HG03432 (cell line): ENCODE data around the gene CBX2.

Source experiments
- ATAC-seq: cut with Tn5 transposase; IDR thresholded peaks from one replicate; pipeline ENCODE4 v1.9.1; 2021; ENCODE audit warnings: mild to moderate bottlenecking, moderate library complexity; ENCODE audit not compliant: unreplicated experiment

The CBX2 gene

DNA sequence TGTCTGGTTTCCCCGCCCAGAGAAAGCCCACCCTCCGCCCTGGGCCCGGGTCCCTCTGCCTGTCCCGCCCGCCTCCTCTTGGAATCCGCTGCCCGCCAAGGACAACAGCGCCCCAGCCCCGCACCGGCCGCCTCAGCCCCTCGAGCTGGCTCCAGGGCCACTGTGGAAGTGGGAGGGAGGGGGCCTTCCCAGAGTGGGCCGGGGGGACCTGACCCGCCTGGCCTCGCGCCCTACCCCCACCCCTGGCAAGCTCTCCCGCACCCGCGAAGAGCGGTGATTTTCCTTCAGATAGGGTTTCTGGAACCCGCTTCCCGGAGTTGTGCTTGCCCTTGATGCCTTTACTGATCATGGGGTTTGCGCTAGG is 21.2 kb downstream of the CBX2 start:
- no peak for ATAC-seq

DNA sequence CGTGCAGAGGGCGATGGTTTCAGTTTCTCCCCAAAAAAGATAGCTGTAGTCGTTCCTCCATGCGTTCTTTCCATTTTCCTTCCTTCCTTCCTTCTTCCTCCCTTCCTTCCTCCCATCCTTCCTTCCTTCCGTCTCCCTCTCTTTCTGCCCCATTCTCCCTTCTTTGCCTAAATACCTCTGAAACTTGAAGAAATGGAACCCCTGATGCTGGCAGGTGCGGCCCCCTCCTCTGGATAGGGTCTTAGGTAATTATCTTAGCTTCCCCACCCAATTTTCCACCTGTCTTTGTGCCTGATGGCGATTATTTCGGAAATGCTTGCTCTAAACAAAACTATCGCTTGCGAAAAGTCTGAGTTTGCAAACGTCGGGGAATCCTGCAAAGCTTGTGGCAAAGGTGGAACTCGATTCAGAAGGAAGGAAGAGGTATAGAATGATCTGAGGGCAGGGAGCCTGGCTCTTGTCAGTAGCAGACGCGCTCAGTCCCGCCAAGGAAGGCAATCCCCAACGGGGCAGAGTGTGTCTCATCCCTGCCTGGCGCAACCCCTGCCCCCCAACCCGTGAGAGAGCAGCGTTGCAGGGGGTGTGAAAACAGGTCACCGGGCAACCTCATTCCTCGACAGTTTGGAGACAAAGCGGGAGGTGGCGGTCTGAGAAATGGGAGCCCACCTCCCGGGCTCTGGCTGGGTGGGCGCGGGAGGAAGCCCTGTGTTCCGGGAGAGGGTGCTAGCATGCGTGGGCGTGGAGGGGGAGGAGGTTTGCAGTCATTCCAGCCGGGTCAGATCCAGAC is 21.8 kb downstream of the CBX2 start:
- no peak for ATAC-seq

DNA sequence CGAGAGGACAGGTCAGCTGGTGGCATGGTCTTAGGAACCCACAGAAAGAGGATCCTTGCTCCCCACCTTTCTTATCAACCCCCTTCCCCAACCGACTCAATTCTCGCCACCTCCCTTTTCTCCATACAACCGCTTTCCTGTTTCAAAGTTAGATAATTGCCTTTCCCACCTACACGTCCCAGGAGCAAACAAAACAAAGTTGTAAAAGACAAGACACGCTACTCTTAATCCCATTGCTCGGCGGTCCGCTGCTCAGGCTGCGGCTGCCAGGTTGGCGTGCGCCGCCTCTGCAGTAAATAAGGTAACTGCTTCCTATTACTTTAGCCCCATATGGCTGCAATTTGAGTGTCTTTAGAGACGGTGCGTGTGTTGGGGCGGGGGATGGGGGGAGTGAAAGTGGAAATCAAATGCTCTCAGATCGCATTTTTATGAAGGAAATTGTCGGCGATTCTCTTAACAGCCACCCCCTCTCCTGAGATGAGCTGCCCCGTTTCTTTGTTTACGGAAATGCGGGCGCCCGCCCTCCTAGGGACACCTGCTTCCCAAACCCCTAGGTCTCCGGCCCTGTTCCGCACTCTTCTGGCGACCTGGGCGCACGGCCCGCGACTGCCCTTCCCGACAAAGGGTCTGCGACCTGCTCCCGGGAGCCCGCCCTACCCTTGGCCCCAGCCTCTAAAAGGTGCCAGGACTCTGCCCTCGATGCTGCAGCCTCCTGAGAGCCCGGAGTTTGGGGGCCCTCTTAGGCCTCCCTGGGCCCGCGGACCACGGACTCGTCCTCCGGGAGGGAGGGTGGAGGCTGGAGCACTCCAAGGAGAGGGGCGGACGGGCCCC is 22.6 kb downstream of the CBX2 start:
- no peak for ATAC-seq

DNA sequence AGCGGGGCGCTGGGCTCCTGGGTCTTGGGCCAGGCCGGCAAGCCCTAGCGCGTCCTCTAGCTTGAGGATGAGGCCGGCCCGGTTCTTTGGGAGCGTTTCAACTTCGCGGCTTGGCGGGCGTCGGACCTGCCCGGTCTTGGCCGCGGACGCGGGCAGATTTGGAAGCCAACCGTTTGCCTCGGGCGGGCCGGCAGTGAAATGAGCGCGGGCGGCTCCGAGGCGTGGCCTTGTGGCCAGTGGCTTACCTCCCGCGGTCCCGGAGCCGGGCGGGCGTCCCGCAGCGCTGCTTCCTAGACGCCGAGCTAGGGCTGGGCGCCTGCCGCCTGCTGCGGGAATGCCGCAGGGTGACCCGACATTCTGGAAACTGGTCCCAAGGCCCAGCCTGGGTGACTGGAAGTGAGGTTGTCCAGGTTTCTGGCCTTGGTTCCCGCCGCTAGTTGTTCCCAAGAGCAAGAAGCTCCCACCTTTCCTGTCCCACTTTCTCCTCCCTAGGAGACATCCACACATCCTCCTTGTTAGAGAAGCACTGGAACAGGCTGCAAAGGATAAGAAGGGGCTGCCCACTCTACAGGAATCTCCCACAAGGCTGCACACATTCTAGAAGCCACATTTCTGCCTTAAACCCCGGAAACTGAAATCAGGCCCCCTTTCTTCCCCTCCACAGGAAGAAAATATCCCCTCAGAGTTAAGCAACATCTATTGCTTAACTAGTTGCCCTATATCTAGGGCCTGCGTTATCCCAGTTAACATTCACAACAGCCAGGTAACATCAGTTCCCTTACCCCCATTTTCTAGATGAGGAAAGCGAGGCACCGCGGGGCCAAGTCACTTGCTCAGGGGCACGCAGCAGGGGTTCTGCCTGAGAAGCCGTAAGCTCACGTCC is 23.4 kb downstream of the CBX2 start:
- no peak for ATAC-seq

- no peak for ATAC-seq
Measured at GRCh38 chr17:79802039-79802735, 24.2 kb downstream of the CBX2 start.

DNA sequence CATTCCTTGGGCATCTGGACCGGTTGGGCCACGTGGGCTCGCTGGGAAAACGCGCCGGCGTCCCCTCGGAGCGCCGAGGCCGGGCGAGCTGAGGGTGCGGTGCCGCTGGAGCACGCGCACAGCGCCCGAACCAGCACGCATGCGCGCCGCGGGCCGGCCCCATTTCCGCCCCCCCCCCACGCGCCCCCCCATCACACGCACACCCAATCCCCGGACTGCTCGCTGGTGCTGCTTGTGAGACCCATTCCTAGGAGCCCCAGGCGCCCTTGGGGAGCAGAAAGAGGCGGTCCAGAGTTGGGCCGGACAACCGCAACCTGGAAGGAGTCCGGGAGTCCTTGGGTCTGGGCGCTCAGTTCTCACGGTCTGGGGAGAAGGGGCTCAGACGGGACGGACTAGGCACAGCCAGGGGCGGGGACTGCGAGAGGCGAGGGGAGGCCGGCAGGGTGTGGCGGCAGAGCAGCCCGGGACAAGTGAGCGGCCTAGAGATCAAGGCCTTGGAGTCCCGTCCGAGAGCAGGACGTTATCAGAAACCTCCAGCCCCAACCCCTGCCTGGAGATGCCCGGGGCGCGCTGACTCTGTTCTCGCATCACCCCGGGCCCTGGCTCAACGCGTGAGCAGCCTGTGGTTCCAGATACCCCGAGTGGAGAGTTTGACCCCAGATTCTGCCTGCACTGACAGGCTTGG is 24.9 kb downstream of the CBX2 start:
- no peak for ATAC-seq

GRCh38 chr17:79803421-79803996 is 25.6 kb downstream of the CBX2 start:
- no peak for ATAC-seq

GRCh38 chr17:79803997-79804855 is 26.3 kb downstream of the CBX2 start:
- peak; percentile 72 for ATAC-seq

- ATAC-seq: peak; percentile 3
Measured at GRCh38 chr17:79804856-79805696, 27.1 kb downstream of the CBX2 start.

DNA sequence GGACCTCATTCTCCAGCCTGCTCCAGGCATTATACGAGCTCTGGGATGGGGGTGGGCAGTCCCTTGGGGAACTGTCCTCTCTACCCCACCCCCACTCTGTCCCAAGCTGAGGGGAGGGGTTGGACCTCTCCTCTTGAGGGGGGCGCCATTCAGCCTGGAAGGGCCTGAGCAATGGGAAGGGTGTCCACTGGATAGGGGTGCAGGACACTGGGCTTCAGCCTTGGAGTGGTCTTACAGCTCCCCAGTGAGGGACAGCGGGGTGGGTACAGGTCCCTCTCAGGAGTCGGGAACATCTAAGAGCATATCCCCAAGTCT is 28.5 kb downstream of the CBX2 start:
- no peak for ATAC-seq

GRCh38 chr17:79806863-79807720 is 29.1 kb downstream of the CBX2 start:
- no peak for ATAC-seq

GRCh38 chr17:79808763-79809529 is 31.0 kb downstream of the CBX2 start:
- ATAC-seq: no peak

- no peak for ATAC-seq
Measured at GRCh38 chr17:79809530-79810129, 31.7 kb downstream of the CBX2 start.

GRCh38 chr17:79810130-79811010 is 32.4 kb downstream of the CBX2 start:
- ATAC-seq: peak; percentile 77
